PC-9 (cell line): Measurements from ENCODE around the gene UNC5C. TPM values are rescaled to one million over a fixed set of nuclear protein-coding genes. Genes with fewer than 3 reads are reported as not detected.

Experiments used
- BruUV-seq: library from RNA; stranded (reverse); fragments of 400-500 nt; replicated peaks from 2 replicates; lab custom pipeline; 2021; lab: Mats Ljungman, UMichigan
- CTCF ChIA-PET: fragments of 300-600 bp; sonication (Branson Sonifier 250); formaldehyde crosslinking; loops from one replicate; lab custom pipeline; 2022; ENCODE audit warnings: antibody characterized with exemption; lab: Charles Lee
- POLR2A ChIA-PET: fragments of 300-600 bp; sonication (Branson Sonifier 250); formaldehyde crosslinking; loops from one replicate; lab custom pipeline; 2022; ENCODE audit warnings: antibody characterized with exemption; ENCODE audit not compliant: unreplicated experiment; lab: Charles Lee
- DNase-seq, 2 experiments: peaks; one replicate each; pipeline versions ENCODE4 v3.0.0 to v3.0.0-alpha.2; 2015 to 2022; ENCODE audit warnings: mixed read lengths in 1 of 2
- H2AFZ ChIP-seq: fragments of 200-600 bp; sonication (generic); 2 replicates; pipeline ENCODE4 v1.8.1; 2017; ENCODE audit warnings: antibody characterized with exemption
- H3F3A ChIP-seq: fragments of 200-600 bp; sonication (generic); 2 replicates; pipeline ENCODE4 v1.8.1; 2017; ENCODE audit warnings: antibody characterized with exemption, mild to moderate bottlenecking, low read depth; ENCODE audit not compliant: insufficient read depth
- H3K27ac ChIP-seq: fragments of 200-600 bp; sonication (generic); 2 replicates; pipeline ENCODE4 v1.6.1; 2016; ENCODE audit warnings: mixed run types
- H3K27me3 ChIP-seq: fragments of 200-600 bp; sonication (generic); 2 replicates; pipeline ENCODE4 v1.6.1; 2016; ENCODE audit warnings: low read depth, mixed run types; ENCODE audit not compliant: insufficient read depth
- H3K36me3 ChIP-seq: fragments of 200-600 bp; sonication (generic); 2 replicates; pipeline ENCODE4 v1.6.1; 2016; ENCODE audit warnings: low read depth, mixed run types
- H3K4me1 ChIP-seq: fragments of 200-600 bp; sonication (generic); replicated peaks from 2 replicates; pipeline ENCODE4 v1.6.1; 2016; ENCODE audit warnings: mixed run types; ENCODE audit not compliant: insufficient read depth
- H3K4me2 ChIP-seq: fragments of 200-600 bp; sonication (generic); 2 replicates; pipeline ENCODE4 v1.6.1; 2017; ENCODE audit warnings: mixed run types
- H3K4me3 ChIP-seq: fragments of 200-600 bp; sonication (generic); 2 replicates; pipeline ENCODE4 v1.6.1; 2016; ENCODE audit warnings: mixed run types
- H3K79me2 ChIP-seq: fragments of 200-600 bp; sonication (generic); 2 replicates; pipeline ENCODE4 v1.6.1; 2017; ENCODE audit warnings: low read depth, mixed run types
- H3K9me2 ChIP-seq: fragments of 200-600 bp; sonication (generic); 2 replicates; pipeline ENCODE4 v1.8.1; 2017; ENCODE audit warnings: mild to moderate bottlenecking; ENCODE audit not compliant: insufficient read depth
- H3K9me3 ChIP-seq: fragments of 200-600 bp; sonication (generic); 2 replicates; pipeline ENCODE4 v1.8.1; 2016; ENCODE audit warnings: low read depth; ENCODE audit not compliant: insufficient read depth
- H4K20me1 ChIP-seq: fragments of 200-600 bp; sonication (generic); 2 replicates; pipeline ENCODE4 v1.8.1; 2017; ENCODE audit not compliant: insufficient read depth
- CTCF ChIP-seq: fragments of 200-600 bp; sonication (generic); conservative IDR thresholded peaks from 2 replicates; pipeline ENCODE4 v1.6.1; 2017; ENCODE audit warnings: mixed run types, antibody characterized with exemption, mild to moderate bottlenecking, moderate library complexity
- EZH2 ChIP-seq: fragments of 200-600 bp; sonication (generic); IDR thresholded peaks from 2 replicates; pipeline ENCODE4 v1.8.0; 2017; ENCODE audit warnings: antibody characterized with exemption, low read depth
- intact Hi-C: fragments of 100-400 bp; cut with micrococcal nuclease; formaldehyde crosslinking; loops from one replicate; pipeline ENCODE4 v1.10.0; 2022; ENCODE audit not compliant: unreplicated experiment
- total RNA-seq: library from RNA; stranded (reverse); gene quantifications from 2 replicates; pipeline ENCODE4 v1.2.3, GENCODE V29; 2021

The UNC5C gene
- total RNA-seq, 1 experiment from 2014 or later, result not detected

- no peak for TF ChIP-seq CTCF
- no peak for TF ChIP-seq EZH2
- intact Hi-C loops, result no loop called here
- BruUV-seq, result no TSS peak
- Histone ChIP-seq H4K20me1 (no peaks in the 10 kb centered on the region), H3K27ac (no peak overlapping the region), H2AFZ (no peak overlapping the region), H3K9me2 (no peaks in the 10 kb centered on the region), H3K27me3 (no peaks in the 10 kb centered on the region), H3K79me2 (no peaks in the 10 kb centered on the region), H3K4me2 (no peak overlapping the region), H3F3A (no peaks in the 10 kb centered on the region), H3K4me3 (no peak overlapping the region), H3K4me1 (no peaks in the 10 kb centered on the region), H3K9me3 (no peaks in the 10 kb centered on the region), H3K36me3 (no peaks in the 10 kb centered on the region)
- ChIA-PET CTCF (no interaction called here), POLR2A (no interaction called here)
- DNase-seq, result no peak
These were observed 102.6 kb downstream of the UNC5C start for GRCh38 chr4:95446173-95446572.

- H3K4me2 ChIP-seq, result no peak overlapping the region
- no peaks in the 10 kb centered on the region for H3K4me1 ChIP-seq
- no TSS peak for BruUV-seq
- DNase-seq, result no peak
- H3K36me3 ChIP-seq, result no peaks in the 10 kb centered on the region
- ChIA-PET POLR2A (no interaction called here), CTCF (no interaction called here)
- no peaks in the 10 kb centered on the region for H3K9me2 ChIP-seq
- intact Hi-C loops, result no loop called here
- H4K20me1 ChIP-seq, result no peaks in the 10 kb centered on the region
- TF ChIP-seq CTCF (no peak), EZH2 (no peak)
- H2AFZ ChIP-seq, result no peak overlapping the region
- H3K4me3 ChIP-seq, result no peak overlapping the region
- H3F3A ChIP-seq, result no peaks in the 10 kb centered on the region
- no peaks in the 10 kb centered on the region for H3K79me2 ChIP-seq
- no peak overlapping the region for H3K27ac ChIP-seq
- no peaks in the 10 kb centered on the region for H3K27me3 ChIP-seq
- no peaks in the 10 kb centered on the region for H3K9me3 ChIP-seq
These were observed 103.5 kb downstream of the UNC5C start for GRCh38 chr4:95445251-95445650.

GRCh38 chr4:95444812-95445211 lies 104.0 kb downstream of the UNC5C start:
- no peak overlapping the region for H3K4me2 ChIP-seq
- POLR2A ChIA-PET, result no interaction called here
- CTCF ChIA-PET, result no interaction called here
- H3K4me3 ChIP-seq, result no peak overlapping the region
- H4K20me1 ChIP-seq, result no peaks in the 10 kb centered on the region
- H3K4me1 ChIP-seq, result no peaks in the 10 kb centered on the region
- H3K36me3 ChIP-seq, result no peaks in the 10 kb centered on the region
- H3K9me3 ChIP-seq, result no peaks in the 10 kb centered on the region
- no peaks in the 10 kb centered on the region for H3K79me2 ChIP-seq
- no peak for DNase-seq
- no TSS peak for BruUV-seq
- TF ChIP-seq CTCF (no peak), EZH2 (no peak)
- H3K9me2 ChIP-seq, result no peaks in the 10 kb centered on the region
- intact Hi-C loops, result no loop called here
- H2AFZ ChIP-seq, result no peak overlapping the region
- no peaks in the 10 kb centered on the region for H3F3A ChIP-seq
- H3K27ac ChIP-seq, result no peak overlapping the region
- H3K27me3 ChIP-seq, result no peaks in the 10 kb centered on the region
